Suppressor macrophage (primary cell): ENCODE results near the gene TMEM139.
A peak's percentile ranks its signal among the peaks of the same experiment; 100 is the strongest.
"Not testable (repeated sequence)": the region's sequence is repeated elsewhere in the genome, so short reads cannot be mapped to it uniquely, and the experiment has no call there.

Experiments used
- DNase-seq, 4 experiments: peaks; one replicate each; pipeline ENCODE4 v3.0.0-alpha.2; 2020 to 2022

TMEM139 gene

DNA sequence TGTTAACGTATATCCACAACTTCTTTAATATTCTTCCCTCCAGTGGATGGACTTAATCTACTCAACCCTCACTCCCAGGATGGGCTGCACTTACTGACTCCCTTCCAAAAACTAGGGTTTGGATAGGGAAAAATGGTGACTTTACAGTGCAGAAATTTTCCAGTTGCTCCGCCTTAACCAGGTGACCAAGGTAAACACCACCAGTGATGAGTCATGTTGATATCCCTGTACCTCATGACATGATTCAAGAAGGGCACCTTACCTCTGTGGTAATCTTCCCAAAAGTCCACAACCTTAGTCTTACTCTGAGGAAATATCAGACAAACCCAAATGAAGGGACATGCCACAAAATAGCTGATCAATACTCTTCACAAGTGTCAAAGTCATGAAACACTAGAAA, 25.0 kb upstream of the TMEM139 start:
- DNase-seq = no peak

- DNase-seq = no peak
Measured at GRCh38 chr7:143261901-143262300, 22.9 kb upstream of the TMEM139 start.

DNA sequence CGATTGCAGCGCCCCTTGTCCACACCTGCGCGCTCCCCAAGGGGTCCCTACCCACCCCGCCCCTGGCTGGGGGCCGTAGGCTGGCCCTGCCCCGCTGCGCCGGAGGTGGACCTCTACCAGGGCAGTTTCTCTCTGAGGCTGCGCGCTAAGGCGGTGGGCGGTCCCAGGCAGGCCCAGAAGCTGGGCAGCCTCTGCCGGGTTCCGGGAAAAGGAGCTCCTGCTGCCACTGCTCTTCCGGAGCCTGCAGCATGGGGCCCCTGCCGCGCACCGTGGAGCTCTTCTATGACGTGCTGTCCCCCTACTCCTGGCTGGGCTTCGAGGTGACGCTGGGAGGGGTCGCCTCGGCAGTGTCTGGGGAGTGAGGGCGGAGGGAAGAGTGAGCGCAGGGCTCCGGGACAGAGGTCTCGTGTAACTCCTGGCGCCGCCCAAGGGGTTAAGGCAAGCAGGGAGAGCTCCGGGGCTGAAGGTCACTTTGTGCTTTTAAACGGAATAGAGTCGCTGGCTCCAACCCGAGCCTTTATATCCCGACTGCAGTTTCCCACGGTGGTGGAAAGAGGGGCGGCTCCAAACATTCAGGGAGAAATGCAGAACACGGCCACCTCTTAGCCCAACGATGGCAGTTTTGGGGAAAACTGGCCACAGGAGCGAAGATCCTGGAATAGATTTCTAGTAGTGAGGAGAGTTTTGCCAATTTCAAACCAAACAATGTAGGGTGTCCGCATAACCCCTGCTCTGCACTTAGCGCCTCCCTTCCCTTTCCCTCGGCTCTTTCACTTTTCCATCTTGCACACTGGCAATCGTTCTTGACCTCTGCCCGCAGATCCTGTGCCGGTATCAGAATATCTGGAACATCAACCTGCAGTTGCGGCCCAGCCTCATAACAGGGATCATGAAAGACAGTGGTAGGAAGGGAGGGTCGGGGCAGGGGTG, 21.2 kb upstream of the TMEM139 start, which contains the start of gene GSTK1:
Gene GSTK1, plus strand, starts transcription at position 176 of the 930 bp plus-strand sequence. Its CDS starts 73 bp downstream, at position 249.
- peak; percentile 81 to 92 (median 87) for DNase-seq

- DNase-seq = not testable (repeated sequence)
Measured at GRCh38 chr7:143264196-143264568, 20.6 kb upstream of the TMEM139 start.

GRCh38 chr7:143265017-143265693, 19.6 kb upstream of the TMEM139 start:
- no peak for DNase-seq

DNA sequence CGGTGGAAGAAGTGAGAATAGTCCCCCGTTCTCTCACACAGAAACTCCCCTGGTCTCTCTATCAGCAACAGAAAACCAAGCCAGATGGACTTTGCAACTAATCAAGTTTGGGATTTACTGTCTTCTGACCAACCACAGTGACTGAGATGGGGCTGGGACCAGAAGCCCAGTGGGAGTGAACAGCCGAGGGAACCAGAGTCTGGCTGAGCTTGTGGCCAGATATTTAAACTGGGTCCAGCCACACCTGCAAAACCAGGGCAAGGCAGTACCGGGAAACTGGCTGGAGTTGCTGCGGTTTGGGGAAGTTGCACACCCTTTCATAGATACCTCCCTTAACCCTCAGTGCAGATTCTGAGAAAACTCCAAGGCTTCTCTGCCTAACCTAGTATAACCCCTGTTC, 15.5 kb upstream of the TMEM139 start:
- DNase-seq = no peak

DNA sequence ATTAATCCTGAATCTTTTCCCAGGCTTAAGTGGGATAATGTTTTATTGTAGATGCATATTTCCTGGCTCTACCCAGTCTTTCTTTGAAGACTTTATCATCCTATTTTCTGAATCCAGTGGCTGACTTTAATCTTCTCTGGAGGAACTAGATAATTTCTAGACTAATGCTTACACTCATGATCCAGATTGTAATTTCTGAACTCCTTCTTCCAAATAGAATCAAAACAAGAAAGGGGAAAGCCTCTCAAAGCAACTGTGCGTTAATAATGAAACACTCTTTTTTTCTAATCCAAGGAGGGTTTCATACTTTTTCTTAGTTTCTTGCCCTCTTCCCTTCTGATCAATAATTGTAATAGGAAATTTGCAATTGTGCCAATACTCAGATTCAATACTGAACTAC, 13.5 kb upstream of the TMEM139 start:
- no peak for DNase-seq

DNA sequence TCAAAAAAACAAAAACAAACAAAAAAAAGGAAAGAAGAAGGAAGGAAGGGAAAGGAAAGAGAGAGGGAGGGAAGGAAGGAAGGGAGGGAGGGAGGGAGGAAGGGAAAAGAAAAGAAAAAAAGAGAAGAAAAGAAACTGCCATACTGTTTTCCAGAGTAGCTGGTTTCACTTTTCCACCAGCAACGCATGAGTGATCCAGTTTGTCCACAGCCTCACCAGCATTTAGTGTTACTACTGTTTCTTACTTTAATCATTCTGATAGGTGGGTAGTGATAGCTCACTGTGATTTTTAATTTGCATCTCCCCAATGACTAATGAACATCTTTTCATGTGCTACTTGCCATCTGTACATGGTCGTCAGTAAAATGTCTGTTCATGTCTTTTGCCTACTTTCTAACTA, 11.9 kb upstream of the TMEM139 start:
- no peak for DNase-seq

- peak in 1 of 4 experiments; percentile 14 for DNase-seq
Measured at GRCh38 chr7:143279186-143280098, 5.3 kb upstream of the TMEM139 start.

- DNase-seq = no peak
Measured at GRCh38 chr7:143280160-143280559, 4.6 kb upstream of the TMEM139 start.

GRCh38 chr7:143280566-143280965, 4.2 kb upstream of the TMEM139 start:
- DNase-seq = peak; percentile 16 to 53 (median 44)

DNA sequence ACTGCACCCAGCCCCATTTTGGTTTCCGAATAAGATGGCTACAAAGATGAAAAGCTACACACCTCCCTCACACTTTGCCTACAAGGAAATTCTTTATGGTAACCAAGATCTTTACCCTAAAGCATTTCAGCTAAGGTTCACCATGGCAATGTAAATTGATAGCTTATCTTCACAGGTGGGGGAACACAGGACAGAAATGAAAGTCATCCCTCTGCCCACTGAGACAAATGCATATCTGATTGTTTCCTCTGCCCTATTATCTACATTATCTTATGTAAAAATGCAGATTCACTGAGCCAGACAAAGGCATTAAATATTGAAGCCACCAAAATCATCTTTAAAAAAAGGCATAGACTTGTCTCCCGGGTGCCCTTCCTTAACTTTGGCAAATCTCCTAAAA, 3.2 kb upstream of the TMEM139 start:
- DNase-seq = no peak

- DNase-seq = no peak
Measured at GRCh38 chr7:143282124-143282523, 2.6 kb upstream of the TMEM139 start.

DNA sequence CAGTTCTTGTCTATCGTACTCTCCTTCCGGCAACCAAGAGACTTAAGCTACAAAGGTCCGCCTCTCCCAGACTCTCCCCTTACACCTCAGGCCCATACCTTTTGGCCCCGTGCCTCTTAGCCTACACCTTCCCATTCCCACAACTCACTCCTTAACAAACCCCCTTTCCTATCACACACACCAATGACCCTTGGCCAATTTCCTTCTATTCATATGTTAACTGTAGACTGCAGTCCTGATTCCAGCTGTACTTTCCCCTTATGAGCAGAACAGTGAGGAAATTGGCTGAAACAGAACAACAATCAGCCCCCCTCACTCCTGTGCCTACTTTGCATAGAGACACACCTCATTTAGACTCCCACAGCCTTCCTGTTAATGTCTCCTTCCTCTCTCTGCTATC, 1.4 kb upstream of the TMEM139 start:
- DNase-seq = no peak

GRCh38 chr7:143285470-143285778, 666 bp downstream of the TMEM139 start:
- DNase-seq = no peak

- no peak for DNase-seq
Measured at GRCh38 chr7:143285806-143286521, 1.2 kb downstream of the TMEM139 start.

GRCh38 chr7:143286522-143286890, 1.7 kb downstream of the TMEM139 start:
- DNase-seq = no peak

DNA sequence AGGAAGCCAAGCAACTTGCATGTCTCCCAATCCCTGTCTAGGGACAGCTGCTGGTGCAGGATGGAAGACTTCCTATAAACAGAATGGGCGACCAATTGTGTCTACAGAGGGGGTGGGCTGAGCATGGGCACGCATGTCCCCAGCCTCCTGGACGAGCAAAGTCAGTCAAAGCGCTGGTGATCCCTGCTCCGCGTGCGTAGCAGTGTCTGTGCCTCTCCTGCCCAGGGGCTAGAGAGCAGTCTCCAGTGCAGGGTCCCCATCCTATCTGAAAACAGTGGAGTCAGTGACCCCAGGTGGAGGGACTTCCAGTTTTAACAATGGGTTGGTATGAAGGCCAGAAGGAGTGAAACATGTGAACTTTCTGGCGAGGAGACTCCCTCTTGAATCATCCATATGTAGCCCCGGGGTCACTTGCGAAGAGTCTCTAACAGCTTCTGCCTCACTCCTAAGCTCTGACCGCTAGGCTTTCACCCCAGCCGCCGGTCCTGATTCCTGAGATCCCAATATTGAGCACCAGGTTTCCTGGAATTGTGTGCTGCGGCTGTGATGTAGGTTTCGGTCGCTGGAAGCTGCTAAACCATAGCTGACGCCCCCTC, 2.7 kb downstream of the TMEM139 start:
- DNase-seq = no peak

GRCh38 chr7:143287935-143288826, 3.4 kb downstream of the TMEM139 start, which contains the start of gene CASP2:
Gene CASP2, plus strand, starts transcription at chr7:143288351. Its CDS starts 105 bp downstream, at chr7:143288456.
- DNase-seq = peak; percentile 98 to 99 (median 98)

GRCh38 chr7:143288836-143289235, 4.1 kb downstream of the TMEM139 start:
- DNase-seq = peak; percentile 17 to 34 (median 28)

DNA sequence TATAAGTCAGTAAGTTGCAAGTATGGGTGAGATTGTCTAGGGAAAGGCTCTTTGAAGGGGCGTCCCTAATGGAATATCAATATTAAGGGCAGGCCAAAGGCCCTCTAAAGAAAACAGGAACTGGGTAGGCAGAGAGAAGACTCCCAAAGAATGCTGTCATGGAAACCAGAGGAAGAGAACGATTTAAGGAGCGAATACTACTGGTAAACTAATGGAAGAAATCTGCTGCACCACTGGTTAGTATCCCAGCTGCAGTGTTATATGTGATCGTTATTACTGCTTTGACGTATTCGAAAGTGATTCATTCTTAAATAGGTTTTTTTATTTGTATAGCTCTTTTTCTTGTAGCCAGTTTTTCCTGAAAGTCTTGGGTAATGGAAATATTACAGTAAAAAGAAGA, 4.7 kb downstream of the TMEM139 start:
- DNase-seq = peak; percentile 18 to 58 (median 48)
